Osteocyte (in vitro differentiated cells): Measurements from ENCODE around the gene PPP1CA. TPM values are rescaled to one million over a fixed set of nuclear protein-coding genes. Genes with fewer than 3 reads are reported as not detected.

Source experiments
- DNase-seq: peaks from one replicate; pipeline ENCODE4 v3.0.0; 2021; ENCODE audit warnings: mixed read lengths; ENCODE audit not compliant: unreplicated experiment; ENCODE audit errors: extremely low spot score
- H3K27ac Mint-ChIP-seq: one replicate; pipeline ENCODE4 v1.8.0; 2021; ENCODE audit warnings: mild to moderate bottlenecking, mixed read lengths; ENCODE audit not compliant: unreplicated experiment
- H3K27me3 Mint-ChIP-seq: one replicate; pipeline ENCODE4 v1.8.0; 2021; ENCODE audit warnings: mixed read lengths; ENCODE audit not compliant: unreplicated experiment
- H3K36me3 Mint-ChIP-seq: one replicate; pipeline ENCODE4 v1.8.0; 2021; ENCODE audit warnings: mixed read lengths; ENCODE audit not compliant: unreplicated experiment
- H3K4me1 Mint-ChIP-seq: one replicate; pipeline ENCODE4 v1.8.0; 2021; ENCODE audit warnings: mixed read lengths; ENCODE audit not compliant: unreplicated experiment
- H3K4me3 Mint-ChIP-seq: one replicate; pipeline ENCODE4 v1.8.0; 2021; ENCODE audit warnings: mild to moderate bottlenecking, moderate library complexity, mixed read lengths; ENCODE audit not compliant: unreplicated experiment
- H3K9me3 Mint-ChIP-seq: one replicate; pipeline ENCODE4 v1.8.0; 2021; ENCODE audit warnings: mixed read lengths; ENCODE audit not compliant: unreplicated experiment
- CTCF ChIP-seq: fragments of 200-600 bp; sonication (generic); IDR thresholded peaks from 2 replicates; pipeline ENCODE4 v1.5.0; 2021; ENCODE audit warnings: antibody characterized with exemption, mild to moderate bottlenecking, moderate library complexity
- total RNA-seq: library from RNA; stranded (reverse); gene quantifications from 2 replicates; pipeline ENCODE4 v1.2.1, GENCODE V29; 2021

The PPP1CA gene
- total RNA-seq, 1 donor from 2014 or later = 140 TPM

GRCh38 chr11:67407688-67408163 lies 6.1 kb upstream of the PPP1CA start:
- Mint-ChIP-seq H3K9me3 (no peaks in the 10 kb centered on the region), H3K4me1 (no peaks in the 10 kb centered on the region), H3K36me3 (no peaks in the 10 kb centered on the region), H3K27ac (no peak overlapping the region), H3K4me3 (no peak overlapping the region), H3K27me3 (no peaks in the 10 kb centered on the region)
- no peak for TF ChIP-seq CTCF
- no peak for DNase-seq

DNA sequence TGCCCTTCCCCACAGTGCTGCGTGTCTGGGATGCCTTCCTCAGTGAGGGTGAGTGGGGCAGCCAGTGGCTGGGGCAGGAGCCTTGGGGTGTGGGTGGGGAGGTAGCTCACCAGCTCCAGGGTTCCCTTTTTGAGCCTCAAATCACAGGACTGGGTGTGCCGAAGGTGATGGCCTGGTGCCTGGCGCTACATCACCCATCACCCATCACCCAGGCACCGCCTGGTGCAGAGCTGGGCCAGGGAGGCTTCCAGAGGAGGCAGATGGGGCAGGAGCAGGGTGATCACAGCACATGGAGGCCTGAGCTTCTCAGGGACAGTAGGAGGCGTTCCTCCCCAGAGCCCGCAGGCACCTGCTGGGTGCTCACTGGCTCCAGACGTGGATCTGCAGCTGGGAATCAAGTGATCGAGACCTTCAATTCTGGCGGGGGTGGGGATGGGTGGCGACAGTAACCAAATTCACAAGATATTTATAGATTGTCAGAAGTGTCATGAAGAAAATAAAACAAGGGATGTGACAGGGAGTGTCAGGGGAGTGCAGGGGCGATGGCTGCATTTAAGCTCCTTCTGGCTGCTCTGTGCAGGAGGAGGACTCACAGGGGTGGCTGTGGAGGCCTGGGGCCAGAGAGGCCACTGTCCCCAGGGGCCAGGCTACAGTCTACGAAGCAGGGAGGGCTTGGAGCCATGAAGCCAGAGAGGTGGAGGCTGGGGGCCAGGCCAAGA lies 5.5 kb upstream of the PPP1CA start:
- Mint-ChIP-seq H3K9me3 (no peaks in the 10 kb centered on the region), H3K27ac (no peak overlapping the region), H3K4me3 (no peak overlapping the region), H3K4me1 (peaks cover 2% of the 10 kb centered on the region), H3K36me3 (no peaks in the 10 kb centered on the region), H3K27me3 (no peaks in the 10 kb centered on the region)
- DNase-seq = no peak
- no peak for TF ChIP-seq CTCF

DNA sequence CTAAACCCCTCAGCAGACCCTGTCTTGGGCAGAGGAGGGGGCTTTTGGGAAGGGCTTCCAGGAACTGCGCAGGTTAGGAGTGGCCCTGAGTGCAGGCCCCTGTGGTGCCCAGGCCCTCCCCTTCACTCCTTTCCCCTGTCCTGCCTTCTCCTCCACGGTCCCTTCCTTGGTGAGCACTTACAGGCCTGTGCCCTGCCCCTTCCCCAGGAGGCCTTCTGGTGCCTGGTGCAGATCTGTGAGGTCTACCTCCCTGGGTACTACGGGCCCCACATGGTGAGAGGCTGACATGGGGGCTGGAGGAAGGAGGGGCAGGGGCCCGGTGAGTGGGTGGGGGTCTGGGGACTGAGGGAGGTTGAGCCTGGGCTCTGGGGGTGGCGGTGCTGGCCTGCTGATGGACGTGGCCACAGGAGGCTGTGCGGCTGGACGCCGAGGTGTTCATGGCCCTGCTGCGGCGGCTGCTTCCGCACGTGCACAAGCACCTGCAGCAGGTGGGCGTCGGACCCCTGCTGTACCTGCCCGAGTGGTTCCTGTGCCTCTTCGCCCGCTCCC lies 4.8 kb upstream of the PPP1CA start:
- Mint-ChIP-seq H3K9me3 (no peaks in the 10 kb centered on the region), H3K4me1 (peaks cover 4% of the 10 kb centered on the region), H3K36me3 (no peaks in the 10 kb centered on the region), H3K27me3 (no peaks in the 10 kb centered on the region), H3K4me3 (no peak overlapping the region), H3K27ac (no peak overlapping the region)
- no peak for DNase-seq
- TF ChIP-seq CTCF = no peak

GRCh38 chr11:67405688-67406339 lies 4.2 kb upstream of the PPP1CA start:
- Mint-ChIP-seq H3K4me1 (peaks cover 5% of the 10 kb centered on the region), H3K27ac (no peak overlapping the region), H3K4me3 (no peak overlapping the region), H3K27me3 (no peaks in the 10 kb centered on the region), H3K36me3 (no peaks in the 10 kb centered on the region), H3K9me3 (no peaks in the 10 kb centered on the region)
- no peak for TF ChIP-seq CTCF
- no peak for DNase-seq

DNA sequence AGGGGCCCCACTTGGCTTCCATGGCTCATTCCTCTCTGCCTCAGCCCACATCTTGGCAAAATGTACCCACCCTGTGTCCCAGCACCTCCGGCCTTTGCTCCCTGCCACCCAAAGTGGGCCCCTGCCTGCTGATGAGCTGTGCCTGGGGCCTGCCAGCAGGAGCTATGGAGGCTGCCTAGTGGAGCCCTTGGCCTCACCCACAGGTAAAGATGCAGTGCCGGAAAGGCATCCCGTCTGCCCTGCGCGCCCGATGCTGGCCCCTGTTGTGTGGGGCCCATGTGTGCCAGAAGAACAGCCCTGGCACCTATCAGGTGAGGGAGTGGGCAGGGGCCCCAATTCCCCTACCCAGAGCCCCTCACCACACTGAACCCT lies 3.5 kb upstream of the PPP1CA start:
- H3K36me3 Mint-ChIP-seq = no peaks in the 10 kb centered on the region
- no peak overlapping the region for H3K4me3 Mint-ChIP-seq
- no peaks in the 10 kb centered on the region for H3K27me3 Mint-ChIP-seq
- no peak for DNase-seq
- peaks cover 11% of the 10 kb centered on the region for H3K4me1 Mint-ChIP-seq
- no peaks in the 10 kb centered on the region for H3K9me3 Mint-ChIP-seq
- H3K27ac Mint-ChIP-seq = no peak overlapping the region
- TF ChIP-seq CTCF = no peak
